HG03095 (cell line): ENCODE data around the gene QKI.

Experiments
- ATAC-seq: cut with Tn5 transposase; IDR thresholded peaks from one replicate; pipeline ENCODE4 v1.9.1; 2021; ENCODE audit warnings: moderate library complexity; ENCODE audit not compliant: unreplicated experiment

QKI gene

DNA sequence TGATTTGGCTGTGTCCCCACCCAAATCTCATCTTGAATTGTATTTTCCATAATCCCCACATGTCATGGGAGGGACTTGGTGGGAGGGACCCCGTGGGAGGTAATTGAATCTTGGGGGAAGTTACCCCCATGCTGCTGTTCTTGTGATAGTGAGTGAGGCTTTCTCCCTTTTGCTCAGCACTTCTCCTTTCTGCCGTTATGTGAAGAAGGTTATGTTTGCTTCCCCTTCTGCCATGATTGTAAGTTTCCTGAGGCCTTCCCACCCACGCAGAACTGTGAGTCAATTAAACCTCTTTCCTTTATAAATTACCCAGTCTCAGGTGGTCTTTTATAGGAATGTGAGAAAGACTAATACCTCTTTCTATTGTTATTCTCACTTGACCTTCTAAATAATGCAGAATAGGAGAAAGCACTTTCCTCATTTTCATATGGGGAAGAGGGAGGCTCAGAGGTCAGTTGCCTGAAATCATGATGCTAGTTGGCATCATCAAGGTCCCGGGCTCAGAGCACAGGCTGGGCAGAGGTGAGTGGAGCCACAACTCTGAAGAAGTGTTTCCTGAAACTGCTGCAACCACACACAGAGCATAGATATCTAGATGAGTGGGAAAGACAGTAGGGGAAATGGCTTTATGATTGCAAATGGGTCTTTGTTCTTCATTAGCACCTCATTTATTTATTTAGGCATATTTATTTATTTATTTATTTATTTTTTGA lies 191.0 kb downstream of the QKI start:
- ATAC-seq = no peak

DNA sequence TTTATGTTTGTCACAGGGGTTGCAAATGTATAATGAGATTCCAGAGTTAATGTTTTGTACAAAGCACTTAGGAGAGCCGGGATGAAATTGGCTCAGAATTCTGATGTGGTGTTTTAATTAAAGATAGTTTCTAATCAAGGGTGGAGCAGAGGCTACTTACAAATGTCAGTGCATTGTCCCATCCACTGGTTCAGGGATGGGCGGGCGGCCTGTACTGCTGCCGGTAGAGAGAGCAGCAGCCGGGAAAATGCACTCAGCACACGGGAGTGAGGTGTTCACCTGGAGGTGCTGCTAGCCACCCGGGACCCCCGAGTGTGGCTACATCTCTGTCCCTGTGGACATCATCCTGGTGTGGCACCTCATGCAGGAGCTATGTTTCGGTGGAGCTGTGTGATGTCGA lies 193.3 kb downstream of the QKI start:
- ATAC-seq = no peak

DNA sequence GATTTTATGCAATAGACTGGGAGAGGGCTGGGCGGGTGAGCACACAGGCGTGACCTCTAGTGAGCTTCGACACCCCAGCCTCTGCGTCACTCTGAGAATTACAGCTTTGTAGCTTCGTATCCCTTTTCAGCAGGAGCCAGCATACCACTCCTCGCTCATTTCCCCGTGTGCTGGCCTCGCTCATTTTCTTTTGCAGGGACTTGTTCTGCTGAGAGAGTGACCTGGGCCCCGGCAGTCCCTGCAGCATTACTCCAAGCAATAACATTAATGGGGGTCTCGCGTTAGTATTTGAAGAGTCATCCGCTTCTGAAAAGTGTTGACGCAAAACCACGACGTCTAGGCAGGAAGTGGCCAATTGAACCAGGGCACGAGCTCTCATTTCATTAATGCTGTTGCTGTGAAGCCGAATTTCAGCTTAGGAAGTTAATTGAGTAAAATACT lies 193.7 kb downstream of the QKI start:
- ATAC-seq = no peak

DNA sequence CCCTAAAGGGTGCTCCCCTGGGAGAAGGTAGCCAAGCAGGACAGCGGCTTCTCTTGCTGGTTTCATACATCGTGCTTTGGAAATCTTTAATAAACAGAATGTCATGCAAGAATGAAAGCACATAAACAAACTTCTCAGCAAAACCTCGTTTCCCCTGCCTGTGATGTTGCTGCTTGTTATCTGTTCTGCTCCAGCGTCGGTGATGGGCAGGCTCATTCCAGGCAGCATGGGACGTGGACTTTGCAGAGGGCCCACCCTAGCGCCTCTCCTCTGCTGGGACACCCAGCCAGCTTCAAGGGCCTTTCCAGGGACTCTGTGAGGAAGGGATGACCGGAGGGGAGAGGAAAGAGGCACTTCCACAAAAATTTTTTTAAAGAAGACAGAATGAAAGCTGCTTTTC lies 197.7 kb downstream of the QKI start:
- ATAC-seq = no peak

DNA sequence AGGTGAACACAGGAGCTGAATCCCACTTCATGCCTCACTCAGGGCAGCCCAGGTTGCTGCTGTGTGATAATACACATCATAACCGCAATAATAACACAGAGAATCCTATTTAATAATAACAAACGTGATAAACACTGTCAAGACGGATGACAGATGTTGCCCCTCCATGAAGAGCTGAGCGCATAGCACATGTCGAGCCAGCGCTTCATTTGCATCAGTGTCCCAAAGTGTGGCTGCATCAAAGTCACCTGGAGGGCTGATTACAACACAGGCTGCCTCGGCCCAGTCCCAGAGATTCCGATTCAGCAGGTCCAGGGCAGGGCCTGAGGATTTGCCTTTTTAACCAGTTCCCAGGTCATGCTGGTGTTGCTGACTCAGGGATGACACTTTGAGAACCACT lies 198.5 kb downstream of the QKI start:
- ATAC-seq = no peak

DNA sequence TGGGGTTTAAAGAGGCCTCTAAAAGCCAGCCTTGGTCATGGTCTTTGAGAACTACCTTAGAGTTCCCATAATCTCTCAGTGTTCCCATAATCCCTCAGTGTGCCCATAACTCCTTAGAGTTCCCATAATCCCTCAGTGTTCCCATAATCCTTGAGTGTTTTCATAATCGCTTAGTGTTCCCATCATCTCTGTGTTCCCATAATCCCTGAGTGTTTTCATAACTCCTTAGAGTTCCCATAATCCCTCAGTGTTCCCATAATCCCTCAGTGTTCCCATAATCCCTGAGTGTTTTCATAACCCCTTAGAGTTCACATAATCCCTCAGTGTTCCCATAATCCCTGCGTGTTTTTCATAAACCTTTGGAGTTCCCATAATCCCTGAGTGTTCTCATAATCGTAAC lies 199.2 kb downstream of the QKI start:
- ATAC-seq = no peak

DNA sequence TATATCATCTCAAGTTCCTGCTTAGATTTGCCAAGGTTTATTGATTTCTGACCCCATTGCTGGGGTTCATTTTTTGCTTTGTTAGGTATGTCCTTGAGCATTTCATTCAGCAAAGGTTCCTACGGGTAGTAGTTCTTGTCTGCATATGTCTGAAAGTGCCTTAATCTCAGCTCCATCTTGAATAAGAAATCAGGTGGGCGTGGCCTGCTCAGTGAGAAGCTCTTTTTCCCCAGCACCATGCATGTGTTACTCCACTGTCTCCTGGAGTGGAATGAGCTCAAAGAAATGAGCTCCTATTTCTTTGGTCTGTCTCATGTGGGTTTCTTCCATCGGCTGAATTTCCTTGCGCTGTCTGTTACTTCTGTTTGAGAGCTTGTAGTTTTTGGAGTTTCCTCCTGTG lies 201.9 kb downstream of the QKI start:
- ATAC-seq = no peak

DNA sequence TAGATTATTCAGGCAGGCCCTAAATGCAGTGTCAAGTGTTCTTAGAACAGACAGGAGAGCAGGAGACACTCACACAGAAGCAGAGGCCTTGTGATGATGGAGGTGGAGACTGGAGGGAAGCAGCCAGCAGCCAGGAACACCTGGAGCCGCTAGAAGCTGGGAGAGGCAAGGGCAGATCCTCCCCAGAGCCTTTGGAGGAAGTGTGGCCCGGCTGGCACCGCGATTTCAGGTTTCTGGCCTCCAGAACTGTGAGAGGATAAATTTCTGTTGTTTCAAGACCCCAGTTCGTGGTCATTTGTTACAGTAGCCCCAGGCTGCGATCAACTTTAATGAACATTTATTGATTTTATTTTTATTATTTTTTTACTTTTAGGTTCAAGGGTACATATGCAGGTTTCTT lies 203.0 kb downstream of the QKI start:
- ATAC-seq = no peak

DNA sequence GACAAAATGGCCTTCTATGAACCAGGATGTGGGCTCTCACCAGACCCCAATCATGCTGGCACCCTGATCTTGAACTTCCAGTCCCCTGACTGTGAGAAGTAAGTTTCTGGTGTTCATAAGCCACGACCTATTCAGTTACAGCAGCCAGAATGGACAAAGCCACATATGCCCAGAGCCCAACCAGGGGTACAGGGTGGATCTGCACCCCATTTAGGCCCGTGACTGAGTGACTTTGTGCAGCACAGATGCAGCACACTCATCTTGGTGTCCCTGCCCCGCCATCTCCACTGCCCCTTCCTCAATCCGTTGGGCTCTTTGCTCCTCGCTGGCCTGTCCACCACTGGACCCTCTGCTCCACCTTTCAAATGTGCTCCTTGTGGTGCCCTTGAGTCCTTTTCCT lies 205.6 kb downstream of the QKI start:
- no peak for ATAC-seq

DNA sequence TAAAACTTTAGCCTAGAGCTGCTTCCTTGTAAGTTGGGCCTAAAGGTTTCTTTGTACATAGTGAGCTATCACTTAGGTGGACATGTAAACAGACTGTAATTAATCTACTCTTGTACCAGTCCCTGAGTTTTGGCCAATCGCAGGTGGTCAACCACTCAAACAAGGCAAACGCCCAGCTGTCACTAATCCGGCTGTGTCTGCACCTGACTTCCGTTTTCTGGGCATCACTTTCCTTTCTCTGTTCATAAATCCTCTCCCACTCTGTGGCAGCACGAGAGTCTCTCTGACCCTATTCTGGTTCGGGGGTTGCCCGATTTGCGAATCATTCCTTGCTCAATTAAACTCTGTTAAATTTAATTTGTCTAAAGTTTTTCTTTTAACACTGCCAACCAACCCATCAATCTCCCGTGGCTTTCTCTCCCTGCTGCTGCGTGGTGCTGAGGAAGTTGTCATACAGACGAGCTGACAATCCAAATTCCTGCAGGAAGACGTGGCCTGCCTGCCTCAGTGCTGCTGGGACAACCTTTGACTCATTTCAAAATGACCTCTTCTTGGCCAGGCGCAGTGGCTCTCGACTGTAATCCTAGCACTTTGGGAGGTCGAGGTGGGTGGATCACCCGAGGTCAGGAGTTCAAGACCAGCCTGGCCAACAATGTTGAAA lies 206.3 kb downstream of the QKI start:
- no peak for ATAC-seq

DNA sequence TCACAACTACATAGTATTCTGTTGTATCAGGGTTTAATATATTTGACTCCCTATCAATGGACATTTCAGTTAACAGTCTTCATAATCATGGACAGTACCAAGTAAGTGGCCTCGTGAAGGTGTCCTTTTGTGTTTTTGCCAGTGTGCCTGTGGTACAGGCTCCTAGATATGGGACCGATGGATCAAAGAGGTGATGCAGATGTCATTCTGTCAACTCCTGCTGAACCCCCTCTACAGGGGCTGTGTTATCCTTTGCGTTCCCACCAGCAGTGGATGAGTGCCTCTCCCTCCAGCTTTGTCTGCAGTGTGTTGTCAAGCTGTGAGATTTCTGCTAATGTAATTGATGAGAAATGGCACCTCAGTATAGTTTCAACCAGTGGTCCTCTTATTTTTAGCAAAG lies 210.7 kb downstream of the QKI start:
- ATAC-seq = no peak

DNA sequence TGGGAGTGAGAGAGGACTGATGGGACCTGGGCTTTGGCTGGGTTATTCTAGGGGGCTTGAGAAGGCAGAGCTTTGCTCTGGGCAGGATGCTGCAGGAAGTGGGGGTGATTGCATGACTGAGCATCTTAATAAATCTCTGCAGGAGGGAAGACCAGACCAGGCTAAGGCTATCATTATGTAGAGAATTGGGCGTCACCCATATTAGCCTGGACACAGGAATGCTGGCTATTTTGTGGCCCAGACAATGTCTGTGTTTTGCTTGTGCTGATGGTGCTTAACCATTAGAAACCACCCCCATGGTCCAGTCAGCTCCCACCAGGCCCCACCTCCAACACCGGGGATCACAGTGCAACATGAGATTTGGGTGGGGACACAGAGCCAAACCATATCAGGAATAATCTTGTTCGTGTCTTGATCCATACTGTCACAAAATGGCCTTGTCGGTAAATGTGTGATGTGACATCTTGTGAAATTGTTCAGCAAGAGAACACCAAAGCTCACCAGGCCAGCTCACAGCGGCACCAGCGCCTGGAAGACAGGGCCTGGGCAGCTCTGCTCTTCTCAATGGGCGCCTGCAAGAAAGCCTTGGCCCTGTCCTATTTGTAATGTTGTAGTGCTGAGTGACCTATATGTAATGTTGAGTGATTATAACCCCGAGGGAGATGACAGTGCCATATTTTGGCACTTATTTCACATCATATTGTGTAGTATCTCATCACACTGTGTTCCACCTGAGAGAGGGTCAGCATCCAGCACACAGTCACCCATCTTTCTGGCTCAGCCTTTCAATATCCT lies 211.8 kb downstream of the QKI start:
- no peak for ATAC-seq

DNA sequence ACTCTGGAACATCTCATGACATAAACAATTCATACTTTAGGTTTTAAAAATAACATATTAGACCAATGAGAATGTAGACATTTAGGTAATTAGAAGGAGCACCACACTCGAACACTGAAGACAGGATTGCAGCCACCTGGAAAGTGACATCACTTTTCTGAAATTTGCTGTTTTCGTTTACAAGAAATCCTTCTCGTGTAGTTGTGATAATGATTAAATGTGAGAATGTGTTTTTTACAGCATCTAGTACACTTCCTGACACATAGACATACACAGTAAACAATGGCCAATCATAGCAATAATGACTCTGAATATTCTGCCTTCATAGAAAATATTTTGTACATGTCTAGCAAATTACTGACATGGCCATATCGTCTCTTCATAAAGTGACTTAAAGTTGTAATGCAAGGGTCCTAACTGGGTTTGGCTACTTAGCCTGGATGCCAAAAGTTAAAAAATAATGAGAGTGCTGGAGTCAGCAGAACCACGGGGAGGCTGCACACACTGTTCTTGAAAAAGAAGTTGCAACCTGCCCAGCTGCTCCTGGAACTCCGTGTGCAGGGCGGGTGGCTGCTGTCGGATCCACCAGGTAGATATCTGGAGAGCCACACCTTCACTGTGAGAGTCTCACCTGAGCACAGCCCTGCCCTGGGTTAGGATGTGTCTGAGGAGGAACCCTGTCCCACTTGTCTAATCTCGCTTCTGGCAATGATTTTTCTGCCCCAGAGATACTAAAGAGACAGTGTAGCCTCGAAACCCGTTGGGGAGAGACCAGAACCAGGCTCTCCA lies 212.9 kb downstream of the QKI start:
- peak; percentile 66 for ATAC-seq
